ENCODE data around the gene CEP95. TPM values are rescaled to one million over a fixed set of nuclear protein-coding genes. Genes with fewer than 3 reads are reported as not detected.

The CEP95 gene
- polyA plus RNA-seq, 1 donor = 87.5 TPM

DNA sequence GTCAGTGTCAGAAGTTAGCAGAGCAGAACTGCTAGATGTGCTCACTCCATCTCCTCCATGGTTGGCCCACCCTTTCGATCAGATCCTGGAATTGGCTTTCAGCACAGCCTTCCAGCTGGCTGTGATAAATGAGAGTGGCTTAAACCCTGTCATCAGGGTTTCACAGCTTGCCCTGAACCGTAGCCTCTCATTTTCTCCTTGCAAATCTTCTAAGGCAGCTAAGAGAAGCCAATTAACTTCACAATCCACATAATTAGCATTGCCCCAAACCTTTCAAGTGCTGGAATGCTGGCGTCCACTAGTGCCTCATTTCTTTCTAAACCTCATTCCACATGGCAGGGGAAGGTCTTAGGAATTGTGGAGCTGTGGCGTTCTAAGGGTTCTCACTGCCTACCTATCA lies 36.2 kb upstream of the CEP95 start:
- DNase-seq = no peak
- Histone ChIP-seq H3K27ac (ENCODE audit: low read length) (no peak overlapping the region), H3K4me3 (ENCODE audit: low read length) (no peak overlapping the region), H3K36me3 (ENCODE audit: control insufficient read depth, insufficient read depth, low read length) (no peaks in the 10 kb centered on the region), H3K4me1 (ENCODE audit: control insufficient read depth, insufficient read depth, low read length) (no peaks in the 10 kb centered on the region), H3K9me3 (ENCODE audit: control insufficient read depth, low read depth, low read length) (no peaks in the 10 kb centered on the region), H3K27me3 (ENCODE audit: control insufficient read depth, insufficient read depth, low read length) (no peaks in the 10 kb centered on the region)
- WGBS (ENCODE audit: insufficient coverage, low lambda C conversion rate) = no CpG with 5 or more reads among the region's 4 CpGs

GRCh38 chr17:64471440-64471839 lies 35.3 kb upstream of the CEP95 start:
- Histone ChIP-seq H3K4me3 (ENCODE audit: low read length) (no peak overlapping the region), H3K9me3 (ENCODE audit: control insufficient read depth, low read depth, low read length) (no peaks in the 10 kb centered on the region), H3K27ac (ENCODE audit: low read length) (no peak overlapping the region), H3K36me3 (ENCODE audit: control insufficient read depth, insufficient read depth, low read length) (no peaks in the 10 kb centered on the region), H3K27me3 (ENCODE audit: control insufficient read depth, insufficient read depth, low read length) (no peaks in the 10 kb centered on the region), H3K4me1 (ENCODE audit: control insufficient read depth, insufficient read depth, low read length) (no peaks in the 10 kb centered on the region)
- no peak for DNase-seq
- WGBS (ENCODE audit: insufficient coverage, low lambda C conversion rate) = 100% methylated on average over 1 of the region's 3 CpGs

DNA sequence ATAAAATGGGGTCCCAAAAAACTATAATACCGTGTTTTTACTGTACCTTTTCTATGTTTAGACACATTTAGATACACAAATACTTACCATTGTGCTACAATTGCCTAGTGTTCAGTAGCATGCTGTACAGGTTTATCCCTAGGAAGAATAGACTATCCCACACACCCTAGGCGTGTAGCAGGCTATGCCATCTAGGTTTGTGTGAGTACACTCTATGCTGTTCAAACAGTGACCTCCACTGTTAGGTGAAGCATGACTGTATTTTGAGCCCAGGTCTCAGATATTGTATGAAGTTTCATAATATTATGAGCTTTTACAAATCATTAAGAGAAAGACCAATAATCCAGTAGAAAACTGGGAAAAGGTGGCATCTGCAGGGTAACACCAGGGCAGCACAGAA lies 34.2 kb upstream of the CEP95 start:
- Histone ChIP-seq H3K27me3 (ENCODE audit: control insufficient read depth, insufficient read depth, low read length) (no peaks in the 10 kb centered on the region), H3K27ac (ENCODE audit: low read length) (no peak overlapping the region), H3K4me1 (ENCODE audit: control insufficient read depth, insufficient read depth, low read length) (no peaks in the 10 kb centered on the region), H3K36me3 (ENCODE audit: control insufficient read depth, insufficient read depth, low read length) (peaks cover 2% of the 10 kb centered on the region), H3K4me3 (ENCODE audit: low read length) (no peak overlapping the region), H3K9me3 (ENCODE audit: control insufficient read depth, low read depth, low read length) (no peaks in the 10 kb centered on the region)
- no CpG with 5 or more reads among the region's 2 CpGs for WGBS (ENCODE audit: insufficient coverage, low lambda C conversion rate)
- no peak for DNase-seq

GRCh38 chr17:64477849-64478248 lies 28.9 kb upstream of the CEP95 start:
- H3K4me3 ChIP-seq (ENCODE audit: low read length) = no peak overlapping the region
- no peaks in the 10 kb centered on the region for H3K27me3 ChIP-seq (ENCODE audit: control insufficient read depth, insufficient read depth, low read length)
- DNase-seq = no peak
- no peaks in the 10 kb centered on the region for H3K4me1 ChIP-seq (ENCODE audit: control insufficient read depth, insufficient read depth, low read length)
- H3K9me3 ChIP-seq (ENCODE audit: control insufficient read depth, low read depth, low read length) = no peaks in the 10 kb centered on the region
- WGBS (ENCODE audit: insufficient coverage, low lambda C conversion rate) = 40% methylated on average over 1 of the region's 1 CpG
- H3K36me3 ChIP-seq (ENCODE audit: control insufficient read depth, insufficient read depth, low read length) = peaks cover 18% of the 10 kb centered on the region
- no peak overlapping the region for H3K27ac ChIP-seq (ENCODE audit: low read length)

DNA sequence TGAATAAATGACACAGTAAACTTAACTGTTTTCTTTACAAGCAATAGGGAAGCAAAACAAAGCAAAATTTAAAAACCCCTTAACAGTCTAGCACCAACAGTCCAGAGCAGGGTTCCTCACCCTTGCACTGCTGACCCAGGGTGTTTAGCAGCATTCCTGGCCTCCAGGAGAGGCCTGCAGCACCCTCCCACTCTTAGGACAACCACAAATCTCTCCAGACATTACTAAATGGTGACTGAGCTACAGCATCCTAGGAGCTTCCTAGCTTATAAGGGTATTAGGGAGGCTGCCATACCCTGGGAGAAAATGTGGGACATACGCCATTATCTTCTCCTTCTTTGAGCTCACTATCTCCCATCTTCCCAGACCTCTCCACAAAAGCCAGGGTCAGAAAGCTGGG lies 25.8 kb upstream of the CEP95 start:
- no peak overlapping the region for H3K27ac ChIP-seq (ENCODE audit: low read length)
- WGBS (ENCODE audit: insufficient coverage, low lambda C conversion rate) = no CpG with 5 or more reads among the region's 1 CpG
- DNase-seq = no peak
- H3K4me3 ChIP-seq (ENCODE audit: low read length) = no peak overlapping the region
- peaks cover 45% of the 10 kb centered on the region for H3K36me3 ChIP-seq (ENCODE audit: control insufficient read depth, insufficient read depth, low read length)
- no peaks in the 10 kb centered on the region for H3K27me3 ChIP-seq (ENCODE audit: control insufficient read depth, insufficient read depth, low read length)
- H3K4me1 ChIP-seq (ENCODE audit: control insufficient read depth, insufficient read depth, low read length) = no peaks in the 10 kb centered on the region
- H3K9me3 ChIP-seq (ENCODE audit: control insufficient read depth, low read depth, low read length) = no peaks in the 10 kb centered on the region

DNA sequence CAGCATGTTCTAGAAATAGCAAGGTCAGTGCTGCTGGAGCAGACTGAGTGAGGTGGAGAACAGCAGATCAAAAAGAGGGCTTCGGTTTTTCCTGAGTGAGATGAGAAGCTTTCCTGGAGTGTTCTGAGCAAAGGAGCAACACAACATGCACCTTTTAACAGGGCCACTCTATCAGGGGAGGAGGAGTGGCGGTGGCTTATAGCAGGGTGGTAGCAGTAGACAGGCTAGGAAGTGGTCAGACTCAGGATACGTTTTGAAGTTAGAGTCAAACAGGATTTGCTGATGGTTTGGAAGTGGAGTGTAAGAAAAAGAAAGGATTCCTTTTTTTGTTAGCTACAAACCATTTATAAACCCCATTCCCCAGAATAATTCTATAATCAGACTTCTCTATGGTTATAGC lies 22.4 kb upstream of the CEP95 start:
- Histone ChIP-seq H3K9me3 (ENCODE audit: control insufficient read depth, low read depth, low read length) (no peaks in the 10 kb centered on the region), H3K36me3 (ENCODE audit: control insufficient read depth, insufficient read depth, low read length) (peaks cover 54% of the 10 kb centered on the region), H3K4me1 (ENCODE audit: control insufficient read depth, insufficient read depth, low read length) (no peaks in the 10 kb centered on the region), H3K27me3 (ENCODE audit: control insufficient read depth, insufficient read depth, low read length) (no peaks in the 10 kb centered on the region), H3K27ac (ENCODE audit: low read length) (no peak overlapping the region), H3K4me3 (ENCODE audit: low read length) (no peak overlapping the region)
- no peak for DNase-seq
- no CpG with 5 or more reads among the region's 3 CpGs for WGBS (ENCODE audit: insufficient coverage, low lambda C conversion rate)

DNA sequence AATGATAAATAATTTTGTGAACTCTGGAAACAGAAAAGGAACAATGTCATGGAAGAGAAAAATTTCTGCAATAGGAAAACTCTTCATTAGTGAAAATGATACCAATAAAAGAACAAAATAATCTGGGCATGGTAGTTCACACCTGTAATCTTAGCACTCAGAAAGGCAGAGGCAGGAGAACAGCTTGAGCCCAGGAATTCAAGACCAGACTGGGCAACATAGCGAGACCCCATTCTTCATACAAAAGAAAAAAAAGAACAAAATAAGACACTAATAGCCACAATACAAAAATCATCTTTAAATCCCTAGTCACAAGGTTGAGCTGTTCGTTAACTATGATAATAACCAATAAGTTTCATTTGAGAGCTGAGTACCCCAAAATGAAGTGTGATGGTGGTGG lies 18.5 kb upstream of the CEP95 start:
- Histone ChIP-seq H3K27ac (ENCODE audit: low read length) (no peak overlapping the region), H3K36me3 (ENCODE audit: control insufficient read depth, insufficient read depth, low read length) (peaks cover 69% of the 10 kb centered on the region), H3K4me3 (ENCODE audit: low read length) (no peak overlapping the region), H3K4me1 (ENCODE audit: control insufficient read depth, insufficient read depth, low read length) (no peaks in the 10 kb centered on the region), H3K9me3 (ENCODE audit: control insufficient read depth, low read depth, low read length) (no peaks in the 10 kb centered on the region), H3K27me3 (ENCODE audit: control insufficient read depth, insufficient read depth, low read length) (no peaks in the 10 kb centered on the region)
- no peak for DNase-seq
- WGBS (ENCODE audit: insufficient coverage, low lambda C conversion rate) = no CpG with 5 or more reads among the region's 2 CpGs

DNA sequence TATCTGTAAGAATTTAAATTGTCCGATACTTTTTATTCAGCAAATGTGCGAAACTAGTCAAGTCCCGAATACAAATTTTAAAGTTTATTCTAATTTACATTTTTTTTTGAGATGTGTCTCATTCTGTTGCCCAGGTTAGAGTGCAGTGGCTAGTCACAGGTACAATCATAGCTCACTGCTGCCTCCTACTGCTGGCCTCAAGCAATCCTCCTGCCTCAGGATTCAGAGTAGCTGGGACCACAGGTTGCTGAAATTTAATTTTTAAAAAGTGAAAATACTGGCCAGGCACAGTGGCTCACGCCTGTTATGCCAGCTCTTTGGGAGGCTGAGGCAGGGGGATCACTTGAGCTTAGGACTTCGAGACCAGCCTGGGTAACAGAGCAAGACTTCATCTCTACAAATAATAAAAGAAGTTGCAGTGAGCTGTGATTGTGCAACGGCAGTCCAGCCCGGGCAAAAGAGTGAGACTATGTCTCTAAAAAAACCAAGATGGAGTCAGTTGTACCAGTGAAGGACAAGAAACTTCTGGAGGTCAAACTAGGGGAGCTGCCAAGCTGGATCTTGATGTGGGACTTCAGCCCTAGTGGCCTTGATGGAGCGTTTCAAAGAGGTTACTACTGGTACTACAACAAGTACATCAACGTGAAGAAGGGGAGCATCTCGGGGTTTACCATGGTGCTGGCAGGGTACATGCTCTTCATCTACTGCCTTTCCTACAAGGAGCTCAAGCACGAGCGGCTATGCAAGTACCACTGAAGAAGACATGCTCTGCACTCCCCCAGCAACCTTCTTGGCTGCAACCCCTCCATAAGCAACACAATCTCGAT lies 15.5 kb upstream of the CEP95 start:
- Histone ChIP-seq H3K4me1 (ENCODE audit: control insufficient read depth, insufficient read depth, low read length) (no peaks in the 10 kb centered on the region), H3K27me3 (ENCODE audit: control insufficient read depth, insufficient read depth, low read length) (no peaks in the 10 kb centered on the region), H3K9me3 (ENCODE audit: control insufficient read depth, low read depth, low read length) (no peaks in the 10 kb centered on the region), H3K36me3 (ENCODE audit: control insufficient read depth, insufficient read depth, low read length) (peaks cover 44% of the 10 kb centered on the region), H3K4me3 (ENCODE audit: low read length) (no peak overlapping the region), H3K27ac (ENCODE audit: low read length) (no peak overlapping the region)
- no peak for DNase-seq
- WGBS (ENCODE audit: insufficient coverage, low lambda C conversion rate) = 100% methylated on average over 4 of the region's 13 CpGs

DNA sequence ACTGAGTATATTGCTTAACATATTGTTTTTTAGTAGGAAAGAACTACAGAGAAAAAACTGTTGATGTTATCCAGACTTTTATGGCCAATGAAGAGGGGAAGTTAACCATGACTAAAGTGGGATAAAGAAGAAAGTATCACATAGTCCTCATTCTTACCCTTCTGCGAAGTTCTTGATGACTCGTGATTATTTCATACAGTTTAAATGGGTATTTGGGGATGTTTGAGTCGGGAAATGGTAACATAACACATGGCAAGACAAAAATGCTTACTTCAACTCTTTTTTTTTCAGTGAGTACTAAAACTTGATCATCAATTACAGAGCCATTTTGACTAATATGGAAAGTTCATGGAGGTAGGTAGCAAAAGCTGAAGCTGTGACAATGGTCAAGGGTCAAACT lies 14.8 kb upstream of the CEP95 start:
- no CpG with 5 or more reads among the region's 3 CpGs for WGBS (ENCODE audit: insufficient coverage, low lambda C conversion rate)
- no peaks in the 10 kb centered on the region for H3K4me1 ChIP-seq (ENCODE audit: control insufficient read depth, insufficient read depth, low read length)
- H3K36me3 ChIP-seq (ENCODE audit: control insufficient read depth, insufficient read depth, low read length) = peaks cover 44% of the 10 kb centered on the region
- no peak for DNase-seq
- H3K27ac ChIP-seq (ENCODE audit: low read length) = no peak overlapping the region
- H3K9me3 ChIP-seq (ENCODE audit: control insufficient read depth, low read depth, low read length) = no peaks in the 10 kb centered on the region
- H3K27me3 ChIP-seq (ENCODE audit: control insufficient read depth, insufficient read depth, low read length) = no peaks in the 10 kb centered on the region
- H3K4me3 ChIP-seq (ENCODE audit: low read length) = no peak overlapping the region

GRCh38 chr17:64492481-64493109 lies 14.2 kb upstream of the CEP95 start:
- Histone ChIP-seq H3K36me3 (ENCODE audit: control insufficient read depth, insufficient read depth, low read length) (peaks cover 46% of the 10 kb centered on the region), H3K27ac (ENCODE audit: low read length) (no peak overlapping the region), H3K4me1 (ENCODE audit: control insufficient read depth, insufficient read depth, low read length) (peaks cover 5% of the 10 kb centered on the region), H3K4me3 (ENCODE audit: low read length) (no peak overlapping the region), H3K9me3 (ENCODE audit: control insufficient read depth, low read depth, low read length) (no peaks in the 10 kb centered on the region), H3K27me3 (ENCODE audit: control insufficient read depth, insufficient read depth, low read length) (no peaks in the 10 kb centered on the region)
- WGBS (ENCODE audit: insufficient coverage, low lambda C conversion rate) = 100% methylated on average over 1 of the region's 6 CpGs
- DNase-seq = no peak

- peaks cover 48% of the 10 kb centered on the region for H3K36me3 ChIP-seq (ENCODE audit: control insufficient read depth, insufficient read depth, low read length)
- H3K27me3 ChIP-seq (ENCODE audit: control insufficient read depth, insufficient read depth, low read length) = no peaks in the 10 kb centered on the region
- H3K9me3 ChIP-seq (ENCODE audit: control insufficient read depth, low read depth, low read length) = no peaks in the 10 kb centered on the region
- no peak overlapping the region for H3K4me3 ChIP-seq (ENCODE audit: low read length)
- H3K27ac ChIP-seq (ENCODE audit: low read length) = no peak overlapping the region
- 100% methylated on average over 1 of the region's 2 CpGs for WGBS (ENCODE audit: insufficient coverage, low lambda C conversion rate)
- no peak for DNase-seq
- peaks cover 8% of the 10 kb centered on the region for H3K4me1 ChIP-seq (ENCODE audit: control insufficient read depth, insufficient read depth, low read length)
Measured at GRCh38 chr17:64494121-64494520, 12.7 kb upstream of the CEP95 start.

Measured in large intestine (tissue), 3 donors.